Islet precursor cell (in vitro differentiated cells): ENCODE data around the gene FARP1.

ENCODE experiments used
- DNase-seq: peaks from one replicate; pipeline ENCODE4 v3.0.0-alpha.2; 2018

The FARP1 gene

DNA sequence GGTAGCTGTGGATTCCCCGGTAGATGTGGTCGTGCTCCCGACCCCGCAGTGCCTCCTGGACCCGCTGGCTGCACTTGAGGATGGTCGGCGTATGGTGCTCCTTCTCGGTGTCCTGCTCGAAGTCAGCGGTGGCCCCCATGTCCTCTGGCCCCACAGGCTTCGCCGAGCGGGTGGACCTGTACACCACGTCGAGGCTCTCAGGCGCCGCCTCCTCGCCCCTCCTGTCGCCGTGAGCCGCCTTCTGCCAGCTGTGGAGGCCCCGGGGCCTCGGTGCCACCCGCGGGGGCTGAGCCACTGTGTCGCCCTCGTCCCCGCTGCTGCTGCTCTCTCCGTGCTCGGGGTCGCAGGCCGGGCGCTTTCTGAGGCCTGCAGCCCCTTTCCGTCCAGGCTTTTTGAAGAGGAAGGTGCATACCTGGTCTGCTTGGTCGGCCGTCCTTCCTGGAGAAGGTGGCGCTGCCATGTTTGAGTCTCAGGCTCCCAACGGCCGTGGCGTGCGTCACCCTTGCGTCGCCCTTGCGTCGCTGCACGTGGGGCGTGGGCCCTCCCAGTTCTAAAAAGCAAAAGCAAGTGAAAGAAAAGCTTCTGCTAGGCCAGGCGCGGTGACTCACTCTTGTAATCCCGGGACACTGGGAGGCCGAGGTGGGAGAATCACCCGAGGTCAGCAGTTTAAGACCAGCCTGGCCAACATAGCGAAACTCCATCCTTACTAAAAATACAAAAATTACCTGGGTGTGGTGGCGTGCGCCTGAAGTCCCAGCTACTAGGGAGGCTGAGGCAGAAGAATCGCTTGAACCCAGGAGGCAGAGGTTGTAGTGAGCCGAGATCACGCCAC, 34.1 kb downstream of the FARP1 start, which contains the start of gene RNF113B:
Gene RNF113B (minus strand): TSS at position 493 of the 832 bp plus-strand sequence. CDS start 33 bp downstream, at position 460.
- peak; percentile 61 for DNase-seq

GRCh38 chr13:98180092-98180491, 37.2 kb downstream of the FARP1 start:
- no peak for DNase-seq

GRCh38 chr13:98181111-98181815, 38.4 kb downstream of the FARP1 start:
- no peak for DNase-seq

- DNase-seq, result no peak
Observed at GRCh38 chr13:98182153-98182552, 39.3 kb downstream of the FARP1 start.

- no peak for DNase-seq
Observed at GRCh38 chr13:98182589-98182988, 39.7 kb downstream of the FARP1 start.

GRCh38 chr13:98184792-98185191, 41.9 kb downstream of the FARP1 start:
- no peak for DNase-seq

DNA sequence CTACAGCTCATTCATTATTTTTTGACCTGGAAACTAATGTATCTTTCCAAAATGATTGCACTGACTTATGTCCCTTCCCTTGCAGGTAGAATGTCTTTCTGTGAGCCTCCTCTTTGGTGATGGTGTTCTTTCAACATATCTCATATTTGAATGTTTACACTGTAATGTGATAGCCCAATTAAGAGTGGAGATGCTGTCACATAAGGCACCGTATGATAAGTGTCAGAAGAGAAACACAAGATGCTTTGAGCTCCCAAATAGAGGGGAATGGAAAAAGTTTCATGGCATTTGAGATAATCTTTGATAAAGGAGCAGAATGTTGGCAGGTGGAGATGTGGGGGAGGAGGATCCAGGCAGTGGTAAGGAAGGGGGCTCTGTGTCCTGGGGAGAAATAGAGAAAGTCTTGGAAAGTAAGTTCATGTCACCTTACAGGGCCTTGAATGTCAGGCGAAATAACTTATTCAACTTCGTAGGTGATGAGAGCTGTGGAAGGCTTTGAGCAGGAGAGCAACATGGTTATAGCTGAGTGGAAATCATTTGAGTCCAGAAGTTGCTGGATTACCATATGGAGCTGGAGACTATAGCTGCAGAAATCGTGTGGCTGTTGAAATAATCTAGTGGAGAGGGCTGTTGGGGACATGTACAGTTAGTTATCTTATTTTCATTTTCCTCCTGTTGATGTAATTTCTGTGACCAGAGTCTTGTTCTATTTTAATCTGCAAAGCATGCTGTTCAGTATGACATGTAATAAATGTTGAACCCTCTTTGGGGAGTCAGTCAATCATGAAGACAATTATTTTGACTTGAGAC, 44.5 kb downstream of the FARP1 start:
- no peak for DNase-seq

DNA sequence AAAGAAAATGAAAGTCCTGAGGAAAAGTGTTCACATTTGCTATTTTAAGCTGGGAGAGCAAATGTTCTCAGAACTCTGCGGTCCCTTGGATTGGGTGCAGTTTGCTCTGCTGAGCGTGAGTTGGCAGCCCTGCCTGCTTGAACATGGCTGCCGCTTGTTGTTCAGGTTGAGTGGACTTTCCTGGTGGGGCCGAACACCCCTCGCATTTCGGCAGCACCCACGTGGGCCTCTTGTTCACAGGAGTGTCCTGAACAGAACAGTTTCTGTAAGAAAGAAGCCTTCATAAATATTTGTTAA, 45.0 kb downstream of the FARP1 start:
- DNase-seq, result no peak

- DNase-seq, result no peak
Observed at GRCh38 chr13:98188544-98189166, 45.8 kb downstream of the FARP1 start.

DNA sequence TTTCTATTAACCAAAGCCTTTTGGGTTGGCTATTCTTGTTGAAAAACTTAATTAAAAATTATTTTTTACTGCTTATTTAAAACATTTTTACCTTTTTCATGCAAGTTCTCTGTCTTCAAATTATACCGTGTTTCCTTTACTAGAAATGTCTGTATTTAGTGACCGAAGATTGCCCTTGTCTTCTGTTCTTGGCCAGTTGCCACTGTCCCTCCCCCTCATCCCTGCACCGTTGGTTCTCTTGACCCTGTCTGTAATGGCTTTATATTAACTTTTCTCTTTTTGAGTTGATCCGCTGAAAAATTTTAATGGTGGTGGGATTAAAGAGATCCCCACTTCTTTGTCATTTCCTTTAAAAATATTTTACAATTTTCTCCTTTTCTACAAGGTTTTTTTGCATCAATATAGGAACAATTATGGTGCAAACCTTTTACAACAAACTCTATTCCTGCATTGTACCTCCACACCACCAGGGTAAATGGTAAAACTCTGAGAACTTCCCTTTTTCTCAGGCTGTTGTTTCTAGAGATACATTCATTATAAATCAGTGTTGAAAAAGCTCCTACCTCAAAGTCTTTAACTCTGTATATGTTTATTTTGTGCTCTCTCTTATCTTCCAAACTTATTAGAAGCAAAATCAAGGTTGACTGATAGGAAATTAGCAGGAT, 47.1 kb downstream of the FARP1 start:
- DNase-seq, result no peak

DNA sequence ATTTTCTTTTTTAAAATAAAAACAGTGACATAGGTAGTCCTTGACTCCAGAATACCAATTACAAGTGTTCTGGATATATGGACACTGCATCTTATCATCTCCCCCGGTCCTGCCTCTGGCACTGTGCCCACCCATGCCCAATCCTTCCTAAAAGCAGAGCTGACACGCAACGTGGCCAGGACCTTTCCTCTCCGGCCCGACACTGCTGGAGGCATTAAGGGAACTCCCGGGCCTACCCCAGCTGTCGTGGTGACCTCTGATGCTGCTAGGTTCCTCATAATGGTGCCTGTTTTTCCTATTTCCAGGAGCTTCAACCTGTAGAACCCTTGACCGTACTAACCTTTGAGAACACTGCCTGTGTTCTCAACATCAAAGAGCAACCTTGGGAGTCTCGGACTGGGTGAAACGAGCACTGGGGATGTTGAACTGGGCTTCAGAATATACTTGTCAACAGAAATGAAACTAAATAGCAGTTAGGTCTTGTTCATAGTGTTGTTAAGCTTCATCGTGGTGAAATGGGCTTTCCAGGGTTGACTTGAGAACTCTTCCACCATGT, 48.1 kb downstream of the FARP1 start:
- no peak for DNase-seq

GRCh38 chr13:98192008-98192407, 49.1 kb downstream of the FARP1 start:
- DNase-seq, result no peak

GRCh38 chr13:98195054-98195791, 52.3 kb downstream of the FARP1 start:
- no peak for DNase-seq

DNA sequence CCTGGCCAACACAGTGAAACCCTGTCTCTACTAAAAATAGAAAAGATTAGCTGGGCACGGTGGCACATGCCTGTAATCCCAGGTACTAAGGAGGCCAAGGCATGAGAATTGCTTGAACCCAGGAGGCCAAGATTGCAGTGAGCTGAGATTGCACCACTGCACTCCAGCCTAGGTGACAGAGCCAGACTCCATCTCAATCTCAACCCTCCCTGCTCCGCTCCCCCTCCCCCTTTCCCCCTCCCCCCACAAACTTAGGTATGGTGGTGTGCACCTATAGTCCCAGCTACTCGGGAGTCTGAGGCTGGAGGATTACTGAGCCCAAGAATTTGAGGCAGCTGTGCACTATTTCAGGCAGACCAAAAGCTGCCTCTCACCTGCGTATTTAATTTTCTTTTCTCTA, 55.8 kb downstream of the FARP1 start:
- DNase-seq, result no peak

- no peak for DNase-seq
Observed at GRCh38 chr13:98199480-98199879, 56.6 kb downstream of the FARP1 start.

- peak; percentile 81 for DNase-seq
Observed at GRCh38 chr13:98200211-98200878, 57.5 kb downstream of the FARP1 start.

DNA sequence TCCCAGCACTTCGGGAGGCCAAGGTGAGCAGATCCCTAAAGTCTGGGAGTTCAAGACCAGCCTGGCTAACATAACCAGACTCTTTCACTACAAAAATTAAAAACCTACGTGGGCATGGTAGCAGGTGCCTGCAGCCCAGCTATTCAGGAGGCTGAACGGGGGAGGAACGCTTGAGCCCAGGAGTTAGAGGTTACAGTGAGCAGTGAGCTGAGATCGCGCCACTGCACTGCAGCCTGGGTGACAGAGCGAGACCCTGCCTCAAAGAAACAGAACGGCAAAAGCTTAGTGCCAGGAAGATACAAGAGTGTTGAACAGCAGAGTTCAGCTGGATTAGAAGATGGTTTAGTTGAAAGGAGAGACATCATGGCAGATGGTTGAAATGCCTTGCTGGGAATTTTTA, 58.3 kb downstream of the FARP1 start:
- no peak for DNase-seq

- peak; percentile 78 for DNase-seq
Observed at GRCh38 chr13:98201984-98202383, 59.1 kb downstream of the FARP1 start.

GRCh38 chr13:98203646-98204326, 60.9 kb downstream of the FARP1 start:
- DNase-seq, result no peak

- no peak for DNase-seq
Observed at GRCh38 chr13:98204546-98204945, 61.7 kb downstream of the FARP1 start.
